Measurements from ENCODE around the gene SON.
"Not testable (repeated sequence)": the region's sequence is repeated elsewhere in the genome, so short reads cannot be mapped to it uniquely, and the experiment has no call there.

The SON gene

GRCh38 chr21:33542640-33543504, at the start of gene SON:
Gene SON (plus strand): TSS chr21:33543038. CDS start chr21:33543093, 55 bp downstream.
- peak; percentile 99 for DNase-seq (ENCODE audit: low read depth)

- DNase-seq (ENCODE audit: low read depth) = no peak
Observed at GRCh38 chr21:33493756-33494155, 49.1 kb upstream of the SON start.

- DNase-seq (ENCODE audit: low read depth) = no peak
Observed at GRCh38 chr21:33495743-33496142, 47.1 kb upstream of the SON start.

- no peak for DNase-seq (ENCODE audit: low read depth)
Observed at GRCh38 chr21:33496345-33496744, 46.5 kb upstream of the SON start.

- no peak for DNase-seq (ENCODE audit: low read depth)
Observed at GRCh38 chr21:33505833-33506232, 37.0 kb upstream of the SON start.

- DNase-seq (ENCODE audit: low read depth) = not testable (repeated sequence)
Observed at GRCh38 chr21:33507003-33507402, 35.8 kb upstream of the SON start.

- DNase-seq (ENCODE audit: low read depth) = no peak
Observed at GRCh38 chr21:33510826-33511225, 32.0 kb upstream of the SON start.

- no peak for DNase-seq (ENCODE audit: low read depth)
Observed at GRCh38 chr21:33511639-33512038, 31.2 kb upstream of the SON start.

GRCh38 chr21:33512481-33512880, 30.4 kb upstream of the SON start:
- no peak for DNase-seq (ENCODE audit: low read depth)

GRCh38 chr21:33514229-33514628, 28.6 kb upstream of the SON start:
- peak; percentile 82 for DNase-seq (ENCODE audit: low read depth)

GRCh38 chr21:33518899-33519298, 23.9 kb upstream of the SON start:
- DNase-seq (ENCODE audit: low read depth) = no peak

GRCh38 chr21:33522297-33522952, 20.4 kb upstream of the SON start:
- no peak for DNase-seq (ENCODE audit: low read depth)

- DNase-seq (ENCODE audit: low read depth) = no peak
Observed at GRCh38 chr21:33522953-33523349, 19.9 kb upstream of the SON start.

GRCh38 chr21:33531007-33531406, 11.8 kb upstream of the SON start:
- DNase-seq (ENCODE audit: low read depth) = no peak

GRCh38 chr21:33537212-33537611, 5.6 kb upstream of the SON start:
- DNase-seq (ENCODE audit: low read depth) = no peak

GRCh38 chr21:33539616-33540015, 3.2 kb upstream of the SON start:
- peak; percentile 72 for DNase-seq (ENCODE audit: low read depth)

GRCh38 chr21:33540711-33541104, 2.1 kb upstream of the SON start:
- no peak for DNase-seq (ENCODE audit: low read depth)

GRCh38 chr21:33541105-33541711, 1.6 kb upstream of the SON start:
- DNase-seq (ENCODE audit: low read depth) = peak; percentile 11

- DNase-seq (ENCODE audit: low read depth) = peak; percentile 79
Observed at GRCh38 chr21:33541756-33542639, 840 bp upstream of the SON start, which contains the start of gene GART. Gene GART (minus strand): TSS chr21:33542117. CDS start chr21:33539315, 2,802 bp downstream.

GRCh38 chr21:33543505-33544129, 779 bp downstream of the SON start:
- DNase-seq (ENCODE audit: low read depth) = no peak

GRCh38 chr21:33544451-33545195, 1.8 kb downstream of the SON start:
- DNase-seq (ENCODE audit: low read depth) = no peak

Measured in fibroblast of gingiva (primary cell).